HG03575 (cell line): ENCODE results near the gene POU2AF1.

Experiments
- ATAC-seq: cut with Tn5 transposase; IDR thresholded peaks from one replicate; pipeline ENCODE4 v1.9.1; 2021; ENCODE audit not compliant: unreplicated experiment, insufficient number of reproducible peaks, low FRiP score; ENCODE audit errors: extremely low read depth

POU2AF1 gene, protein sequence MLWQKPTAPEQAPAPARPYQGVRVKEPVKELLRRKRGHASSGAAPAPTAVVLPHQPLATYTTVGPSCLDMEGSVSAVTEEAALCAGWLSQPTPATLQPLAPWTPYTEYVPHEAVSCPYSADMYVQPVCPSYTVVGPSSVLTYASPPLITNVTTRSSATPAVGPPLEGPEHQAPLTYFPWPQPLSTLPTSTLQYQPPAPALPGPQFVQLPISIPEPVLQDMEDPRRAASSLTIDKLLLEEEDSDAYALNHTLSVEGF

GRCh38 chr11:111378861-111379601 lies at the start of gene POU2AF1:
Gene POU2AF1, minus strand, starts transcription at chr11:111379275. Its CDS starts 98 bp downstream, at chr11:111379177.
- ATAC-seq = peak; percentile 35

DNA sequence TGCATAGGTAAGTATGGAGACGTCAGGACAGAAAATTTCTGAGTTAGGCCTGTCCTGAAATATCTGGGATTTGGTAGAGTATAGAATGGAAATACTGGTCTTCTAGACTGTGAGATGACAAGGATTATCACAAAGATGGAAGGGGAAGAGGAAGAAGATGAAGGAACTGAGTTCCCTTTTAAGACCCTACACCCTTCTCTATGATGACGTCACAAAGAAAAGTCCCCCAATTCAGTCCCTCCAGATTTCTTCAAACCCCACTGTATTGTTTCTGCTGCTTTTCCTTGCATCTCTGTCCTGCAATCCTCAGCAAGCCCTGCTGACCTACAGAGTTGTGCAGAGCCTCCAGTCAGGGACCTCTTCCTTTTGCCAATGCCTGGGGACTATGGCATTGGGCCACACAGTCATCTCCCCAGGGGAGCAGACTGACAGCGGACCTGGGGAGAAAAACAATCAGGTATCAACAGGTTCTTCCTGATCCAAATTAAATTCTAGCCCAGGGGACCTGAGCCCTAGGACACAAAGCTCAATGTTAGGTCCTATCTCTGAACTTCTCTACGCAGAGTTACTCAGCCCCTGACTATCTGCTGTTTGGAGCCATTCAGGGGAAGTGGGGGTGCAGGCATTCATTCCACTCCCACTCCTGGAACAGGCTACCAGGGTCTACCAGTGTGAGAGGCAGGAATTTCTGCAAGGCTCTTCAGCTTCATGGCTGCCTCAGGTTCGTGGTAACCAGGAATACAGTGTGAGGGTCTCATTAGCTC lies 49.2 kb upstream of the POU2AF1 start:
- no peak for ATAC-seq

- no peak for ATAC-seq
Measured at GRCh38 chr11:111427471-111427912, 48.4 kb upstream of the POU2AF1 start.

DNA sequence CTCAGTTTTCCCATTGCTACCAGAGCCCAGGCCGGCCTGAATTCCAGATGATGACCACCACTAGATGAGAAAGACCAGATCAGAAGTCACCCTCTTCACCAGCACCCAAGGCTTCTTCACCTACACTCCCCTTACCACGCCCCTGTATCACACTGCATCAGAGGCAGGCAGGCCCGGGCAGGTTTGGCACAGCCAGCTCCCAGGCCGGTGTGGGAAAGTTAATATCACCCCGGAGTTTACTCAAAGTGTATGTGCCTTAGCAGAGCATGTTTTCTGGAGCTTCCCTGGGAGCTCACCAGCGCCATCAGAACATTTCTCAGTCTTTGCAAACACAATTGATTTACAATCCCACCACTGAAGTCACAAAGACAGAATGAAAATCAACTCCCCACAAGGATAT lies 47.5 kb upstream of the POU2AF1 start:
- no peak for ATAC-seq

DNA sequence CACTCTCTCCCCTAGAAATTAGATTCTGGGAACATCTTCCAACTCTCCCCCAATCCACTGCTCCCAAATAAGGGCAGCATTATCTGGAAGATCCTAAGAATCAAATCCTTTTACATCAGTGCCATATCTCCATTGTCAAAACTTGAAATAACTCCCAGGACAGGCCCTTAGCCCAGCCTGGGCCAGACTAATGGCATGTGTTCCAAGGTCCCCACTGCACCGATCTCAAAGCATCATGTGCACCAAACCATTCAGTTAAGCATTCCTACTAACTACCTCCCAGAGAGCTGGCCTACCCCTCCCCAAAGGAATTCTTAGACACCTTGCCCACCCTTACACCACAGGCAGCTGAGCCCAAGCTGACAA lies 44.2 kb upstream of the POU2AF1 start:
- no peak for ATAC-seq

DNA sequence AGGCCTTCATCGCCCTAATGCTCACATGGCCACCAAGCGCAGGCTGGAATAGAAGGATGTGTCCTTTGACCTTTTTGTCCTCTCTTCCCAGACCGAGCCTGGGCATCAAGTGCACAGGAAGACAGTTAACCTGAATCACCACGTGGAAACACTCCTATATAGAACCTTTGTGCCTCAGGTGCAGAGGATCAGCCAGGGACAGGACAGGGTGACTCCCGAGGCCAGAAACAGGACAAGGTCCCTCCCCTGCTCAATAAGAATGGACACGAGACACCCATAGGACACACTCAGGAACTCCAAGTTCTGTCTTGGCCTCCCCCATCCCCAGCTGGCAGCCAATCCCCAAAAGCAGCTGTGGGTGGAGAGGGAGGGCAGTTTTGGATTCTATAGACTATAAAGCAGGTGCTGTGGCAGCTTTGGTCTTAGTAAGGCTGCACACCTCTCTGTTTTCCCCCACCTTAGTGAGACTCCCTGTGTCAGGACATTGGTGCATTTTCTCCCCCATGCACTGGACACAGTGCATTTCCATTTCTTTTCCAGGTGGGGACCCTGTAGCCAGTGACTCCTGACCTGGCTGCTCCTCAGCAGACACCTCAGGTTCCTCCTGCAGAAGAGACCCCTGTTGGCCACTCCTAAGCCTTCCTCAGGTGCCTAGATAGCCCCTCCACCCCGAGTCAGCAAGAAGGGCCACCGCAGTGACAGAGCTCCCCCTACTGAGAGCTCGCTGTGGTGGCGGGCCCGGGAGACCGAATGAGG lies 43.6 kb upstream of the POU2AF1 start:
- no peak for ATAC-seq

GRCh38 chr11:111421251-111421650 lies 42.2 kb upstream of the POU2AF1 start:
- ATAC-seq = no peak

DNA sequence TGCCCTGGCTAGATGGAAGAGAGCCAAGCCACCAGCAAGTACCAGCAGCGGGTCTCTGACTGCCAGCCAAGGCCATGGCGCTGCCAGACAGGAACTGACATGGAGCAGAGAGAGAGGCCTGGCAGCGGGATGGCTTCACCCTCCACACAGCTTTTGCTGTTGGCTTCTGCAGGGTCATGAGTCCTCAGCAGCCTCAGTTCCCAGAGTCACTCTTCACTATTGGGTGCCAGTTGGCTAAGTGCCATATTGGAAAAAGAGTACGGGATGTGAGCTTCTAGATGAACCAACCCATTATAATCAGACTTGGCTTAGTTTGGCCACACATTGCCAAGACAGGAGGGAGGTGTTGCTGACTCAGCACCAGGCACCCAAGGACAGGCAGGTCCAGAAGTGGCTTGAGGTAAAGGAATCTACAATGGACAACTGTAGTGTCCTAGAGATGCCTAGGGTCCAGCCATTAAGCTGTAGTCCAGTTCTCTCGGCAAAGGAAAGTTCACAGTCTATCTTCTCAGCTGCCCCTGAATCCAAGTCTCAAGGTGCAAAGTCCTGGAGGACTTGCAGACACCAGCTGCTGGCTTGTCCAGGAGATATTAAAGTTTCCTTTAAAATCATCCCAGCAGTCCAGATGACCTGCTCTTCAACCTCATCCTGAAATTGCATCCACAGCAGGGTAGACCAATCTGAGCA lies 40.7 kb upstream of the POU2AF1 start:
- no peak for ATAC-seq

DNA sequence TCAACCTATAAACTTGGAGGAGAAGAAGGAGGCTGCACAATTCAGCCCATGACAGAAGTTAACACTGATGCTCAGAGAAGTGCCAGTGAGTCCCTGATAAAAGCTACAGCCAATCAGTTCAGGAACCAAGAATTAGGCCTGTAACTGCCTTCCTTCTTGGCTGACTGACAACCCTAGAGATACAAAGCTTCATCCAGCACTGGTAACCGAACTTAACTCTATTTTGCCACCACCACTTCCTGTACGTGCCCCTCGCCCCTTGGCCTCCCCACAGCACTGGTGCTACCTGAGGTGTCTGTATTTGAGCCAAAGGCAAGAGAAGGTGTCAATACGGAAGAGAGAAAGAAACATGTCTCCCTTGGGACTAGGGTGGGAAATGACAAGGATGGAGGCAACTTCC lies 40.1 kb upstream of the POU2AF1 start:
- no peak for ATAC-seq

GRCh38 chr11:111418436-111418787 lies 39.3 kb upstream of the POU2AF1 start:
- ATAC-seq = no peak

DNA sequence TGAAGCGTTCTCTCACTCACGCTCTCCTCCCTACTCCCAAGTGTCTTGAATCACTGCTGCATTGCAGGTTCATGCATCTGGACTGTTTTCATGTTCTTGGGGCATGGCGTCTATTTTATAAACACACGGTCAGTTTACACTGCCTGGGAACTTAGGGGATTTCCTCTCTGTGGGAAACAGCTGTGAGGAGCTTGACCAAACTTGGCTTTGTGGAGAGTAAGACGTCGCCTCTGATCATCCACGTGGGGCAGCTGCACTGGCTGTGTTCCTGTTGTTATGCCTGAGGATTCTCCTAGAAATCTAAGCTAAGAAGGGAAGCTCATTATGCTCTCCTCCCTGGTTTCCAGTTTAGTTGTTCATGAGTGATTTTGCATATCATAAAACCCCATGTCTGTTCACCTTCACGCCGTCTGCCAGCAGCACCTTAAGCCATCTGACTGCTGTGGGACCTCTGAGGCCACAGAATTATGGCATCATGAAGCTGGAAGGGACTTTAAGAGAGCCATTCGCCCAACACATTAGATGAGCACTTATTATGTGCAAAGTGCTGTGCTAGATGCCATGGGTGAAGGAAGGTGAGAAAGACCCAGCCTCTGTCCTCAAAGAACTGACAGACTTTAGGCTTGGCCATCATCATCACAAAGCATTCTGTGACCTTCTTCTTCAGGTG lies 38.8 kb upstream of the POU2AF1 start:
- no peak for ATAC-seq

DNA sequence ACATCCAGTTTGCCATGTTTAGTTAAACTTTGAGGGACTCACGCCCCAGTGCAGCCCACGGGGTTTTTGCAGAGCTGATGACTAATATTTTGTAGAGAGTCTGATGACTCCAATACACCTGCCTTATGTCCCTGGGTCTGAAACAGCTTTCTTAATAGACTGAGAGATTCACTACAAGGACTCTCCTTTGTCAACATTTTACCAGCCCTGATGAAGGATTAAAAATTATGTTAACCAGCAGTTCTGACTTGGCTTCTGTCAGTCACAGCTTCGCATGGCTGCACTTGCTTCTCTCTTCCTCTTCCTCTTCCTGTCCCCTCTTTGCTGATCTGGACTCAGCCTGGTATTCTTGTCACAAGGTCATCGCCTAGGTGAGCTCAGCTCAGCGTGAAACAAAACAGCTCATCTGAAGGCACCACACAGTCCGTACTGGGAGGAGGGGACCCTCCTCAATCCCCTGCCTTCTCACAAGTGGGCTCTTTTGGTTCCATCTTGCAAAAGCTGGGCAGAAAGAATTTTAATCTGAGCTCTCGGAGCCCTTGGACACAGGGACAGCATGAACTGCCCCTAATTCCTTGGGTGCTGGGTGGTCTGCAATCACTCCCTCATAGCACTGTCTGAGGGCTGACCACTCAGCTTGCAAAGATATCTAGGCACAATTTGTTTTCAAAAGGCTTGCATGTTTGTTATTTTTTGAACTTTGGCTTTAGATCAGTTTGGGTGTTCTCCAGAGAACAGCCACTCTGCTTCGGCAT lies 38.1 kb upstream of the POU2AF1 start:
- peak; percentile 39 for ATAC-seq

- ATAC-seq = no peak
Measured at GRCh38 chr11:111416231-111416960, 37.3 kb upstream of the POU2AF1 start.

- no peak for ATAC-seq
Measured at GRCh38 chr11:111414936-111415335, 35.9 kb upstream of the POU2AF1 start.

GRCh38 chr11:111414267-111414931 lies 35.3 kb upstream of the POU2AF1 start:
- ATAC-seq = no peak

DNA sequence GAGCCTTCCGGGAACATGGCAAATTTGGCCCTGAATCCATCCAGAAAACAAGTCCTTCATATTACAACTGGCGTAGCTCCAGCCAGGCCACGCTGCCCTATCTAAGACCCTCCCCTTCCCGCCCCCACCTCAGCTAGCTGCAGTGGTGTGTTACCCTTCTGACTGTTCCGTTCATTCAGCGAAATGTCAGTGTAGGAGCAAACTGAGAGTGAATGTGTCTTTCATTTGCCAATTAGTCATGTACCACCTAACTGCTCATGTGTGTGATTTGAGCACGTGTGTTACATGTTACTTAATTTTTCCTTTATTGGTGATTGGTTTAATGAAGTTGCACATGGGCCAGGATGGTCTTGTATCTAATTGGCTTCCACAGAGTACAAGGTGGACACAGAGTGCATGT lies 34.8 kb upstream of the POU2AF1 start:
- ATAC-seq = no peak

GRCh38 chr11:111412293-111412692 lies 33.2 kb upstream of the POU2AF1 start:
- ATAC-seq = no peak
